HPDE6-E6E7 (cell line): ENCODE data around the gene SARS1.

Experiments used
- DNase-seq: peaks from one replicate; pipeline ENCODE4 v3.0.0; 2011; ENCODE audit warnings: missing footprints; ENCODE audit errors: extremely low spot score

The SARS1 gene

DNA sequence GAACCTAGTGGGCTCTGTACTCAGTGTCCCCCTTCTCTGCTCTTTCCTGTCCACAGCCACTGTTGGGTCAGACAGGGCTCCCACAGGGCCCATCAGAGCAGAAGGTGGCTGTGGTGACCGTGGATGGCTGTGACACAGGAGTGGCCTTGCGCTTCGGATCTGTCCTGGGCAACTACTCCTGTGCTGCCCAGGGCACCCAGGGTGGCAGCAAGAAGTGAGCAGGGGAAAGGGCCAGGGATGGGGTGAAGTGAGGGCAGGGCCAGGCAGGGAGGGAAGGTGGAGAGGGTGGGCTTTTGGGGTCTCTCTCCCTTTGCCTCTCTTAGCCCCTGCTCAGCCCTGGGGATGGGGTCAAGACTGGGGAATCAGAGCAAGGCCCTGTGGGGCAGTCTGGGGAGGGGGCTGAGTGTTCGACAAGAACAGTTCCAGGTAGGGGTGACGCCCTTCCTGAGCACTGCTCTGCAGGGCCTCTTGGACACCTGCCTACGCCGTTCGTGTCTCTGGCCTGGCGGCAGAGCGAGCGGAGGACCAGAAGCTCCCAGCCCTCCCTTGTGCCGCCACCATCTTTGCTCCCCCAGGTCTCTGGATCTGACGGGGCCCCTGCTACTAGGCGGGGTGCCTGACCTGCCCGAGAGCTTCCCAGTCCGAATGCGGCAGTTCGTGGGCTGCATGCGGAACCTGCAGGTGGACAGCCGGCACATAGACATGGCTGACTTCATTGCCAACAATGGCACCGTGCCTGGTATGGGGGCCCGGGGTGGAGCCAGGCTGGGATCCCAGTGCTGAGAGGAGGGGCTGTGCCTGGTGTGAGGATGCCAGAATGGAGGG lies 48.7 kb downstream of the SARS1 start:
- no peak for DNase-seq

DNA sequence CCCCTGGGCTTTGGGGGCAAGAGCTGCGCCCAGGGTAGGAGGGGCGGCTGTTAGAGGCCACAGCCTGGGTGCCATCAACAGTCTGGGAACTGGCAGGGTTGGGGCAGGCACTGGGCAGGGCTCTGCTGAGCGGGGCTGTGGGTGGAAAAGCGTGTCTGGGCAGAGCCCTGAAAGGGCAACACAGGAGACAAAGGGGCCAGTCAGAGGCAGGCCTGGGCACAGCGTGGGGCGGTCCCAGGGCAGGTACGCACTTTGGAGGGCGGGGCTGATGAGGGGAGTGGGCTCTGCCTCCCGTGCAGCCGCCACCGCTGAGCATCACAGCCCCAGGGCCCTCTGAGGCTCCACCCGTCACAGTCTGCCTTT lies 49.5 kb downstream of the SARS1 start:
- peak; percentile 94 for DNase-seq

DNA sequence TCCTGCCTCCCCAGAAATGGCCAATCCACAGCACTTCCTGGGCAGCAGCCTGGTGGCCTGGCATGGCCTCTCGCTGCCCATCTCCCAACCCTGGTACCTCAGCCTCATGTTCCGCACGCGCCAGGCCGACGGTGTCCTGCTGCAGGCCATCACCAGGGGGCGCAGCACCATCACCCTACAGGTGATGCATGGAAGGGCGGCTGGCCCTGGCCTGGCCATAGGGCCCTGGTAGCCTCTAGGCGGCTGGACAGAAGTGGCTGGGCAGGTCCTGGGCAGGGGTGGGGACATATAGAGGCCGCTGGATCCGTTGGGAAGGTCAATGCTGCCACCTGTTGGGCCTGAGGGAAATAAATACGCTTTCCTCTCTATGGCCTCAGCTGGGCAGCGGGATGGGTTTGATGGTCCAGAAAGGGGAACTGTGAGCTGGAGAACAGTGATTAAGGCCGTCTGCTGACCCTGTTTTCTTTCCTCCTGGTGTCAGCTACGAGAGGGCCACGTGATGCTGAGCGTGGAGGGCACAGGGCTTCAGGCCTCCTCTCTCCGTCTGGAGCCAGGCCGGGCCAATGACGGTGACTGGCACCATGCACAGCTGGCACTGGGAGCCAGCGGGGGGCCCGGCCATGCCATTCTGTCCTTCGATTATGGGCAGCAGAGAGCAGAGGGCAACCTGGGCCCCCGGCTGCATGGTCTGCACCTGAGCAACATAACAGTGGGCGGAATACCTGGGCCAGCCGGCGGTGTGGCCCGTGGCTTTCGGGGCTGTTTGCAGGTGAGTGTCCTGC lies 50.1 kb downstream of the SARS1 start:
- peak; percentile 92 for DNase-seq

DNA sequence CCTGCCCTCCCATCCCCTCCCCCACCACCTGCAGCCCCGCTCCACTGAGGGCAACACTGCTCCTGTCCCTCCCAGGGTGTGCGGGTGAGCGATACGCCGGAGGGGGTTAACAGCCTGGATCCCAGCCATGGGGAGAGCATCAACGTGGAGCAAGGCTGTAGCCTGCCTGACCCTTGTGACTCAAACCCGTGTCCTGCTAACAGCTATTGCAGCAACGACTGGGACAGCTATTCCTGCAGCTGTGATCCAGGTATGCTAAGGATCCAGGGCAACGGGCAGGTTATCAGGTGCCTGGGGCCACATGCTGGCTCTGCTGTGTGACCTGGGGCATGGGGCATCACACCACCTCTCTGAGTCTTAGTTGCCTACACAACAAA lies 50.6 kb downstream of the SARS1 start:
- DNase-seq, result no peak

DNA sequence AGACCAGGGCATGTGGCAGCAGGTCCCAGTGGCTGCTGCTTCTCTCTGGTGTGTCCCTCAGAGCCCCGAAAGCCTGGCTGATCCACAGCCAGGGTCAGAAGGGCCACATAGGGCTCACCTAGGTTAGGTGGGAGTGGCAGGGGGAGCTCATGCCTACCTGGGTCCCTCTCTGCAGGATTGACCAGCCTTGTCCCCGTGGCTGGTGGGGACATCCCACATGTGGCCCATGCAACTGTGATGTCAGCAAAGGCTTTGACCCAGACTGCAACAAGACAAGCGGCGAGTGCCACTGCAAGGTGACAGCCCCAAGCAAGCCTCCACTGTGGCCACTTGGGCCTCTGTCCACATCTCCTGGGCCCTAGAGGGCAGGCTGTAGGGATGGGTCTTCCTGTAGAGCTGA lies 51.3 kb downstream of the SARS1 start:
- DNase-seq, result no peak

DNA sequence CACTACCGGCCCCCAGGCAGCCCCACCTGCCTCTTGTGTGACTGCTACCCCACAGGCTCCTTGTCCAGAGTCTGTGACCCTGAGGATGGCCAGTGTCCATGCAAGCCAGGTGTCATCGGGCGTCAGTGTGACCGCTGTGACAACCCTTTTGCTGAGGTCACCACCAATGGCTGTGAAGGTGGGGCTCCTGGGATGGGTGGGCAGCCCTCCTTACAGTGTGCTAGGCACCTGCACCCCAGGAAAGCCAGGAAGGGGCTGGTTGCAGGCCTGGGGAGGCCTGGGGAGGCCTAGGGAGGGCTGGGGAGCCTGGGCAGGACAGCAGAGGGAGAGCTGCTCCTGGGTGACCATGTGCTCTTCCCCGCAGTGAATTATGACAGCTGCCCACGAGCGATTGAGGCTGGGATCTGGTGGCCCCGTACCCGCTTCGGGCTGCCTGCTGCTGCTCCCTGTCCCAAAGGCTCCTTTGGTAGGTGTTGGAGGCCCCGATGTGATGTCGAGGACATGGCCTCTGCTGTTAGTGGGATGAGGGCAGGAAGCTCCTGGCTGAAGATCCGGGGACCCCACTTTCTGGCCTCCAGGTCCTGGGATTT lies 52.1 kb downstream of the SARS1 start:
- no peak for DNase-seq

DNA sequence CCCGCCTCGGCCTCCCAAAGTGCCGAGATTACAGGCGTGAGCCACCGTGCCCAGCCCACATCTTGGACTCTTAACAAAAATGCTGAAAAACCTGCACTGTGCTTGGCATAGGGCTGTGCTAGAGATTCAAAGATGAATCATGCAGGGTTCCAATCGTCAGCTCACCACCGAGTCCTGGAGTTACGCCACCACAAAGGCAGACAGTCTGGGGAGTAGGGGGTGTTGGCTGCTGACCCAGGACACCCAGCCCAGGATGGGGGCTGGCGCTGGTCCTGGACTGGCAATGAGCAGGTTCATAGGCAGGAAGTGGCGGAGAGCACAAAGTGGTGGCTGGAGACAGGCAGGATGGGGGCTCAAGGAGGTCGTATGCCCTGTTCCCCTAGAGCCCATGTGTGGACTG lies 53.2 kb downstream of the SARS1 start:
- DNase-seq, result no peak

DNA sequence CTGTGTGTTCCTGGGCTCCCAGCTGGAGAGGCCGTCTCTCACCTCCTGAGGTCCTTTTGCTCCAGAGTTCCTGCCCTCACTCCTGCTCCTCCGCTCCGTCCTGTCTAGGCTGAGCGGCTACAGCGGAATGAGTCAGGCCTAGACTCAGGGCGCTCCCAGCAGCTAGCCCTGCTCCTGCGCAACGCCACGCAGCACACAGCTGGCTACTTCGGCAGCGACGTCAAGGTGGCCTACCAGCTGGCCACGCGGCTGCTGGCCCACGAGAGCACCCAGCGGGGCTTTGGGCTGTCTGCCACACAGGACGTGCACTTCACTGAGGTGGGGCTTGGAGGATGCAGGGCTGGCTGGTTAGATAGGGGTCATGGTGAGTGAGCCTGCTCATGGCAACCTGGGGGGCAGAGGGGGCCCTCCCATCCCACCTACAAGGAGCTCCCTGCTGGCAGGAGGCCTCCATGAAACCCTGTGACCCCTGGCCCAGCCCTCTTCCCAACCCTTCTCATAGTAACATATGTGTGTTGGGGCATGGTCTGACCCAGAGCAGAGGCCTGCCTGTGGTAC lies 54.1 kb downstream of the SARS1 start:
- no peak for DNase-seq

DNA sequence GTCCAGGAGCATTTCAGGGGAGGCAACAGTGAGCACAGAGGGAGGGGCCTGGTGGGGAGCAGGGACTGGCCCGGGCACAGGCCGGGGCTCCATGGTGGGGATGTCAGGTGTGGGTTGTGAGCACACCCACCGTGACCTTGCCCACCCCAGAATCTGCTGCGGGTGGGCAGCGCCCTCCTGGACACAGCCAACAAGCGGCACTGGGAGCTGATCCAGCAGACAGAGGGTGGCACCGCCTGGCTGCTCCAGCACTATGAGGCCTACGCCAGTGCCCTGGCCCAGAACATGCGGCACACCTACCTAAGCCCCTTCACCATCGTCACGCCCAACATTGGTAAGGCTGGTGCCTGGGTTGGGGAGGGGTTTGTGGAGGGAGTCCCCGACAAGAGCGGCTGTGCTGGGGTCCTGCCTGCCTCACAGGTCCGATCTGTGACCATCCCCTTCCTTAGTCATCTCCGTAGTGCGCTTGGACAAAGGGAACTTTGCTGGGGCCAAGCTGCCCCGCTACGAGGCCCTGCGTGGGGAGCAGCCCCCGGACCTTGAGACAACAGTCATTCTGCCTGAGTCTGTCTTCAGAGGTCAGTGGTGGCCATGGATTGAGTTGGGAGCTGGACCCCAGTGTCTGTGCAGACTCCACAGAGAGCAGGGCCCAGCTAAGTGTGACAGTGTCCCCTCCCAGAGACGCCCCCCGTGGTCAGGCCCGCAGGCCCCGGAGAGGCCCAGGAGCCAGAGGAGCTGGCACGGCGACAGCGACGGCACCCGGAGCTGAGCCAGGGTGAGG lies 54.9 kb downstream of the SARS1 start:
- DNase-seq, result no peak

DNA sequence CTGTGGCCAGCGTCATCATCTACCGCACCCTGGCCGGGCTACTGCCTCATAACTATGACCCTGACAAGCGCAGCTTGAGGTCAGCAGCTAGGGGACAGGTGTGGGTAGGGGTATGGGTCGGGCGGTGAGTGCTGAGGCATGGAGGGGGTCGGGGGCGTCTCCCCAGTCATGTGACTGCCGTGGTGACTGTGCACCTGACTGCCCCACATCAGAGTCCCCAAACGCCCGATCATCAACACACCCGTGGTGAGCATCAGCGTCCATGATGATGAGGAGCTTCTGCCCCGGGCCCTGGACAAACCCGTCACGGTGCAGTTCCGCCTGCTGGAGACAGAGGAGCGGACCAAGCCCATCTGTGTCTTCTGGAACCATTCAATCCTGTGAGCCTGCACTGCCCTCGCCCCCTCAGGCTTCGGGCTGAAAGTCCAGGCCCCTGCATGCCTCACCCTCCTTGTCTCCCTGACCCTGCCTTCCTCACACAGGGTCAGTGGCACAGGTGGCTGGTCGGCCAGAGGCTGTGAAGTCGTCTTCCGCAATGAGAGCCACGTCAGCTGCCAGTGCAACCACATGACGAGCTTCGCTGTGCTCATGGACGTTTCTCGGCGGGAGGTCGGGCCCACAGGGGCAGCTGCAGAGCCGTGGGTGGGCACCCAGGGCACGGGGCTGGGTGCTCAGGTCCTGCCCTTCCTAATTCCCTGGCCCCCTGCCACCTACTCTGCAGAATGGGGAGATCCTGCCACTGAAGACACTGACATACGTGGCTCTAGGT lies 55.7 kb downstream of the SARS1 start:
- no peak for DNase-seq

DNA sequence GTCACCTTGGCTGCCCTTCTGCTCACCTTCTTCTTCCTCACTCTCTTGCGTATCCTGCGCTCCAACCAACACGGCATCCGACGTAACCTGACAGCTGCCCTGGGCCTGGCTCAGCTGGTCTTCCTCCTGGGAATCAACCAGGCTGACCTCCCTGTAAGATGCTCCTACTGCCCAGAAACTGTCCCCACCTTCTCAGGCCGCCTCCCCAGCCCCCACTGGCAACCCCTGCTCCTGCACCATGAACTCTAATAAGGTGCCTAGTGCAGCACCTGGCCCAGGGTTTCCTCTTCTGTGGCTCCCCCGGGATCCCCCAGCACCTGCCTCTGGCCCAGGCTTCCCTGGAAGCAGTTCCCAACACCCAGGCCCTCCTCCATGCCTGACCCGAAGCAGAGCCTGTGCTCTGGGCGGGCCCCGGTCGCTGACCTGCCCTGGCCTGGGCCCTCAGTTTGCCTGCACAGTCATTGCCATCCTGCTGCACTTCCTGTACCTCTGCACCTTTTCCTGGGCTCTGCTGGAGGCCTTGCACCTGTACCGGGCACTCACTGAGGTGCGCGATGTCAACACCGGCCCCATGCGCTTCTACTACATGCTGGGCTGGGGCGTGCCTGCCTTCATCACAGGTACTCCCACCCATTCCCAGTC lies 56.4 kb downstream of the SARS1 start:
- DNase-seq, result no peak

DNA sequence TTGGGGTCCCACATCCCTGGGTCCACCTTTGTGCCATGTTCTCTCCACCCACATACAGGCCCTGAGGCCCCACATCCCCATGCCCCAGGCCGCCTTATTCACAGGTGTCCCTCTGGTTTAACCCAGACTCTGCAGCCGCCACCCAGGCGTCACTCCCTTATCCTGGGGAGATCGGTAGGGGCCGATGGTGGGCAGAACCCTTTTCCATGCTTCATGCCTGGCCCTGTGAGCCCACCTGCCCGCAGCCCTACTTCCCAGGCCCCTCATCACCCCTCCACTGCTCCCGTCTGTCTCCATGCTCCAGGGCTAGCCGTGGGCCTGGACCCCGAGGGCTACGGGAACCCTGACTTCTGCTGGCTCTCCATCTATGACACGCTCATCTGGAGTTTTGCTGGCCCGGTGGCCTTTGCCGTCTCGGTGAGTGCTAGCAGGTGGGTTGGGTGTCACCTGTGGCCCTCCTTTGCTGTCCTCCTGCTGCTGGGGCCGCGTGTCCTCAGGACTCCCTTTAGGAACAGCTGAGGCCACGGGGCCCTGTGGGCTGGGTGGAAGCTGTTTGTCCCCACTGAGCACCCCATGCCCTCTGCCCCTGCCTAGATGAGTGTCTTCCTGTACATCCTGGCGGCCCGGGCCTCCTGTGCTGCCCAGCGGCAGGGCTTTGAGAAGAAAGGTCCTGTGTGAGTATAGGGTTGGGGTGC lies 57.1 kb downstream of the SARS1 start:
- DNase-seq, result no peak

DNA sequence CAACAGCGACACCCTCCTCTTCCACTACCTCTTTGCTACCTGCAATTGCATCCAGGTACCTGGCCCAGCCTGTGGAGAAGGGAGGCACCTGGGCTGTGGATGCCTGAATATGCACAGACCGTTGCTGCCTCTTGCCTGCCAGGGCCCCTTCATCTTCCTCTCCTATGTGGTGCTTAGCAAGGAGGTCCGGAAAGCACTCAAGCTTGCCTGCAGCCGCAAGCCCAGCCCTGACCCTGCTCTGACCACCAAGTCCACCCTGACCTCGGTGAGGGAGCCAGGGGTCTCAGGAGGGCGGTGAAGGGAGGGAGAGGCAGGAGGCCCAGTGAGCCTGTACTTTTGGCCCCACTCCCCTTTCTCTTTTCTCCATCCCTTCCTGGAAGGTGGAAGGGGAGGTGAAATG lies 57.7 kb downstream of the SARS1 start:
- no peak for DNase-seq

DNA sequence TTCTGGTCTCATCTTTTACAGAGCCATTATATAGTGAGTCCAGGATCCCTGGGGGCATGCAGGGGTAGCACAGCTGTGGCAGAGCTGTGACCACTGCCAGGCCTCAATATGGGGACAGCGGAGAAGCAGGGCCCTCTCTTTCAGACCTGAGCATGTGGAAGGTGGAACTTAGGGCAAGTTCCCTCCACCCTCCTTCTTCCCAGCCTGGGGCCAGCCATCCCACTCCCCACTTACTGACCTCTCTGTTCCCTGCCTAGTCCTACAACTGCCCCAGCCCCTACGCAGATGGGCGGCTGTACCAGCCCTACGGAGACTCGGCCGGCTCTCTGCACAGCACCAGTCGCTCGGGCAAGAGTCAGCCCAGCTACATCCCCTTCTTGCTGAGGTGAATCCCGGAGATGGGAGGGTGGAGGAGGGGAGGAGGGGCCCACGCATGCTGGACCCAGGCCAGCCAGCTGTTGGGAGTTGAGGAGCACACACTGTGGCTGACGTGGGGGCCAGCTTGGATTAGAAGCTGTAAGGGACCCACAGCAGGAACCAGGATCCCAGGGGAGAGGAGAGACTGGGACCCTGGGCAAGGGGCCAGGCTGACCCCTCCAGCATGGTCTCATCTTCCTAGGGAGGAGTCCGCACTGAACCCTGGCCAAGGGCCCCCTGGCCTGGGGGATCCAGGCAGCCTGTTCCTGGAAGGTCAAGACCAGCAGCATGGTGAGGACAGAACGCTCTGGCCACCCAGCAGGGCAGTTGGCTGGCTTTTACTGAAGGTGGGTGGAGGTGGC lies 58.5 kb downstream of the SARS1 start:
- DNase-seq, result no peak

DNA sequence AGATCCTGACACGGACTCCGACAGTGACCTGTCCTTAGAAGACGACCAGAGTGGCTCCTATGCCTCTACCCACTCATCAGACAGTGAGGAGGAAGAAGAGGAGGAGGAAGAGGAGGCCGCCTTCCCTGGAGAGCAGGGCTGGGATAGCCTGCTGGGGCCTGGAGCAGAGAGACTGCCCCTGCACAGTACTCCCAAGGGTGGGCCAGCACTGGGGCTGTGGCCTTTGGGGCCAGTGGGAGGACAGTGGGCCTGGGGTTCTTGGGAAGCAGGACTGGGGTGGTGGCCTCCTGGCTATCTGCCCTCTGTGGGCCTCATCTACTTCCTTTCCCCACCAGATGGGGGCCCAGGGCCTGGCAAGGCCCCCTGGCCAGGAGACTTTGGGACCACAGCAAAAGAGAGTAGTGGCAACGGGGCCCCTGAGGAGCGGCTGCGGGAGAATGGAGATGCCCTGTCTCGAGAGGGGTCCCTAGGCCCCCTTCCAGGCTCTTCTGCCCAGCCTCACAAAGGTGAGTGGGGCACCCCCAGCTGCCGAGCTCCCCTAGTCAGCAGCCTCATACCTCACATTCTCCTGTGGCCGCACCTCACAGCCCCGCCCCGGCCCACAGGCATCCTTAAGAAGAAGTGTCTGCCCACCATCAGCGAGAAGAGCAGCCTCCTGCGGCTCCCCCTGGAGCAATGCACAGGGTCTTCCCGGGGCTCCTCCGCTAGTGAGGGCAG lies 59.3 kb downstream of the SARS1 start:
- no peak for DNase-seq

DNA sequence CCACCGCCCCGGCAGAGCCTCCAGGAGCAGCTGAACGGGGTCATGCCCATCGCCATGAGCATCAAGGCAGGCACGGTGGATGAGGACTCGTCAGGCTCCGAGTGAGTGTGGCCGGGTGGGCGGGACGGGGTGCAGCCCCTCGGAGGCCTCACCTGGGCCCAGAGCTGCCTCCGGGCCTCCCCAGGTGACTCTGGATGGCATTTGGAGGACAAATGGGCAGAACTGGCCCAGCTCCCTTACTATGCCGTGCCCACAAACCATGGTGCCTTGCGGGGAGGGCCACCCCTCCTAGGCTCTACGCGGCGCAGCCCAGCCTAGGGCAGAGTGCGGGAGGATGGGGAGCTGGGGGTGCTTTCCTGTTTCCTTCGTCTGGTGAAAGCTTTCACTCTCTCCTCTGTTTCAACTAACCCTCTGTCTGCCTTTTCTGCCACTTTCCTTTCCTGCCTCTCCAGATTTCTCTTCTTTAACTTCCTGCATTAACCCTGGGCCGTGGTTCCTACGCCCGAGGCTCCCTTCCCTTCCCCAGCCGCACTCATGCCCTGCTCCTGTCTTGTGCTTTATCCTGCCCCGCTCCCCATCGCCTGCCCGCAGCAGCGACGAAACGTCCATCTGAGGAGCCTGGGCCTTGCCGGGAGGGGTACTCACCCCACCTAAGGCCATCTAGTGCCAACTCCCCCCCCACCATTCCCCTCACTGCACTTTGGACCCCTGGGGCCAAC lies 60.0 kb downstream of the SARS1 start:
- no peak for DNase-seq

DNA sequence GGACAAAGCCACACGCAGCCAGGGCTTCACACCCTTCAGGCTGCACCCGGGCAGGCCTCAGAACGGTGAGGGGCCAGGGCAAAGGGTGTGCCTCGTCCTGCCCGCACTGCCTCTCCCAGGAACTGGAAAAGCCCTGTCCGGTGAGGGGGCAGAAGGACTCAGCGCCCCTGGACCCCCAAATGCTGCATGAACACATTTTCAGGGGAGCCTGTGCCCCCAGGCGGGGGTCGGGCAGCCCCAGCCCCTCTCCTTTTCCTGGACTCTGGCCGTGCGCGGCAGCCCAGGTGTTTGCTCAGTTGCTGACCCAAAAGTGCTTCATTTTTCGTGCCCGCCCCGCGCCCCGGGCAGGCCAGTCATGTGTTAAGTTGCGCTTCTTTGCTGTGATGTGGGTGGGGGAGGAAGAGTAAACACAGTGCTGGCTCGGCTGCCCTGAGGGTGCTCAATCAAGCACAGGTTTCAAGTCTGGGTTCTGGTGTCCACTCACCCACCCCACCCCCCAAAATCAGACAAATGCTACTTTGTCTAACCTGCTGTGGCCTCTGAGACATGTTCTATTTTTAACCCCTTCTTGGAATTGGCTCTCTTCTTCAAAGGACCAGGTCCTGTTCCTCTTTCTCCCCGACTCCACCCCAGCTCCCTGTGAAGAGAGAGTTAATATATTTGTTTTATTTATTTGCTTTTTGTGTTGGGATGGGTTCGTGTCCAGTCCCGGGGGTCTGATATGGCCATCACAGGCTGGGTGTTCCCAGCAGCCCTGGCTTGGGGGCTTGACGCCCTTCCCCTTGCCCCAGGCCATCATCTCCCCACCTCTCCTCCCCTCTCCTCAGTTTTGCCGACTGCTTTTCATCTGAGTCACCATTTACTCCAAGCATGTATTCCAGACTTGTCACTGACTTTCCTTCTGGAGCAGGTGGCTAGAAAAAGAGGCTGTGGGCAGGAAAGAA lies 61.1 kb downstream of the SARS1 start:
- peak; percentile 85 for DNase-seq
